NCI-H1105 treated with DMSO at 0.1 percent for 48 hours (cell line): Measurements from ENCODE around the gene ACAD11.

Experiments used
- DNase-seq: peaks from one replicate; lab custom pipeline; 2025; lab: John Stamatoyannopoulos, UW

ACAD11 gene

DNA sequence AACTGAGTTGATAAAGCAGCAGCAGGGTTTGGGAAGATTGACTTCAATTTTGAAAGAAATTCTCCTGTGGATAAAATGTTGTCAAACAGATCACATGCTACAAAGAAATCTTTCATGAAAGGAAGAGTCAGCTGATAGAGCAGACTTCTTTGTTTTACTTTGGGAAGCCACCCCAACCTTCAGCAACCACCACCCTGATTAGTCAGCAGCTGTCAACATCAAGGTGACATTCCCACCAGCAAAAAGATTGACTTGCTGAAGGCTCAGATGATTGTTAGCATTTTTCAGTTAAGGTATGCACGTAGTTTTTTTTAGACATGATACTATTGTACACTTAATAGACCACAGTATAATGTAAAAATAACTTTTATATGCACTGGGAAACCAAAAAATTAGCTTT is 150.1 kb downstream of the ACAD11 start:
- DNase-seq, result no peak

DNA sequence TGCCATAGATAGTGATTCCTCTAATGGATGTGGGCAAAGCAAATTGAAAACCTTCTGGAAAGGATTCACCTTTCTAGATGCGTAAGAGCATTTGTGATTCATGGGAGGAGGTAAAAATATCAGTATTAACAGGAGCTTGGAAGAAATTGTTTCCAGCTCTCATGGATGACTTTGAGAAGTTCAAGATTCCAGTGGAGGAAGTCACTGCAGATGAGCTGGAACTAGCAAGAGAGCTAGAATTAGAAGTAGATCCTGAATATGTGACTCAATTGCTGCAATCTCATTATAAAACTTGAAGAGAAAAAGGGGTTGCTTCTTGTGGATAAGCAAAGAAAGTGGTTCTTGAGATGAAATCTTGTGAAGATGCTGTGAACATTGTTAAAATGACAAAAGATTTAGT is 150.5 kb downstream of the ACAD11 start:
- DNase-seq, result no peak
